ENCODE measurements around the gene PDPN.

PDPN gene

DNA sequence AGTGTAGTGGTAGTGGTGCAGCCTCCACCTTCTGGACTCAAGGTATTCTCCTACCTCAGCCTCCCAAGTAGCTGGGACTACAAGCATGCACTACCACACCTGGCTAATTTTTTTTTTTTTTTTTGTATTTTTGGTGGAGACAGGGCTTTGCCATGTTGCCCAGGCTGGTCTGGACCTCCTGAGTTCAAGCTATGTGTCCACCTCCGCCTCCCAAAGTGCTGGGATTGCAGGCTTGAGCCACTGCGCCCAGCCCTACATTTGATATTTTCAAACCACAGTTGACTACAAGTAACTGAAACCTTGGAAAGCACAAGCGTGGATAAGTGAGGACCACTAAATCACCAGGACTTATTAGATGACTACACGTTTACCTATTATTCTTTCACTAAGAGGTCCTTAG, 10.0 kb upstream of the PDPN start:
- no peaks in the 10 kb centered on the region for H3K9me3 ChIP-seq (ENCODE audit: control insufficient read depth in 2 of 2, low read length in 2 of 2)
- peaks cover 2 to 6% of the 10 kb centered on the region in 2 donors for H3K27me3 ChIP-seq (ENCODE audit: control insufficient read depth in 1 of 2, insufficient read depth in 2 of 2, low read length in 2 of 2)
- no peaks in the 10 kb centered on the region for H3K36me3 ChIP-seq (ENCODE audit: control insufficient read depth in 2 of 2, insufficient read depth in 2 of 2, low read length in 2 of 2)
- H3K4me1 ChIP-seq (ENCODE audit: control insufficient read depth, insufficient read depth, low read length): no peaks in the 10 kb centered on the region
- no peak overlapping the region for H3K27ac ChIP-seq (ENCODE audit: low read length)
- no peak overlapping the region for H3K9ac ChIP-seq (ENCODE audit: low read length in 2 of 2)
- H3K4me3 ChIP-seq (ENCODE audit: low read length in 2 of 2): no peak overlapping the region

DNA sequence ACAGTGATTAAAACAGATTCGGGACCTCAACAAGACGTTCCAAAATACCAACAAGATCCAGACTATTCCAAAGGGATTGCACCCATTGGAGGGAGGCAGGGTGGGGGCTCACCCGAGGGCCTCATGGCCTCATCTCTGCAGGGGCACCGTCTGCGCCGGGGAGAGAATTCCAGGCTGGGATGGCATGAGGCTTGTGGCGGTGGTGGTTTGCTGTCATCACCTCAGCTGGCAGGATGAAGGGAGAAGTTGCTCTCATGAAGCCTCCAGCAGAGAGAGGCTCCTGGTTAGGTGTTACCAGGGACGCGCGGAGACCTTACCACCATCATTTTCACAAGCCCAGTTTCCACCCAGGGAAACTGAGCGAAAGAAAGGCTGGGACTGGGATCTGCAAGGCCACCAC, 6.7 kb upstream of the PDPN start:
- H3K36me3 ChIP-seq (ENCODE audit: control insufficient read depth in 2 of 2, insufficient read depth in 2 of 2, low read length in 2 of 2): no peaks in the 10 kb centered on the region
- H3K9me3 ChIP-seq (ENCODE audit: control insufficient read depth in 2 of 2, low read length in 2 of 2): no peaks in the 10 kb centered on the region
- no peak overlapping the region for H3K9ac ChIP-seq (ENCODE audit: low read length in 2 of 2)
- H3K27ac ChIP-seq (ENCODE audit: low read length): no peak overlapping the region
- H3K4me3 ChIP-seq (ENCODE audit: low read length in 2 of 2): no peak overlapping the region
- H3K27me3 ChIP-seq (ENCODE audit: control insufficient read depth in 1 of 2, insufficient read depth in 2 of 2, low read length in 2 of 2): peaks cover 2 to 9% of the 10 kb centered on the region in 2 donors
- no peaks in the 10 kb centered on the region for H3K4me1 ChIP-seq (ENCODE audit: control insufficient read depth, insufficient read depth, low read length)

DNA sequence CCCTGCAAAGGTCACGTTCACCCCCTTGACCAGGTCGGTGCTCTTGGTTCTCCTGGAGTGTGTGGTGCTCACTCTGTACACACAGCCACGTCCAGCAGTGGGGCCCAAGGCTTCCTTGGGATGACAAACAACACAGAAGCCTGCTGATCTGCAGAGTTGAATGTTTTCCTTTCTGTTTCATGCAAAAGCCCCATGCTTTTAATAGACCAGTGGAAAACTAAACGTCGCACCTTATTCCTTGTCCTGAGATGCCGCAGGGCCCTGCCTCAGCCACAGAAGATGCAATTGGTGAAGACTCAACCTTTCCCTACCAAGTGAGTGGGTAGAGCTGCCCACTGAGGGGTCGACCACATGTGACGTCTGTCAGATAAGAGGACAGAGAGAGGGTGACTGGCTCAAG, 5.8 kb upstream of the PDPN start:
- no peaks in the 10 kb centered on the region for H3K36me3 ChIP-seq (ENCODE audit: control insufficient read depth in 2 of 2, insufficient read depth in 2 of 2, low read length in 2 of 2)
- H3K27ac ChIP-seq (ENCODE audit: low read length): no peak overlapping the region
- H3K4me1 ChIP-seq (ENCODE audit: control insufficient read depth, insufficient read depth, low read length): peaks cover under 1% of the 10 kb centered on the region
- no peaks in the 10 kb centered on the region for H3K9me3 ChIP-seq (ENCODE audit: control insufficient read depth in 2 of 2, low read length in 2 of 2)
- peaks cover 2 to 9% of the 10 kb centered on the region in 2 donors for H3K27me3 ChIP-seq (ENCODE audit: control insufficient read depth in 1 of 2, insufficient read depth in 2 of 2, low read length in 2 of 2)
- H3K4me3 ChIP-seq (ENCODE audit: low read length in 2 of 2): no peak overlapping the region
- no peak overlapping the region for H3K9ac ChIP-seq (ENCODE audit: low read length in 2 of 2)

DNA sequence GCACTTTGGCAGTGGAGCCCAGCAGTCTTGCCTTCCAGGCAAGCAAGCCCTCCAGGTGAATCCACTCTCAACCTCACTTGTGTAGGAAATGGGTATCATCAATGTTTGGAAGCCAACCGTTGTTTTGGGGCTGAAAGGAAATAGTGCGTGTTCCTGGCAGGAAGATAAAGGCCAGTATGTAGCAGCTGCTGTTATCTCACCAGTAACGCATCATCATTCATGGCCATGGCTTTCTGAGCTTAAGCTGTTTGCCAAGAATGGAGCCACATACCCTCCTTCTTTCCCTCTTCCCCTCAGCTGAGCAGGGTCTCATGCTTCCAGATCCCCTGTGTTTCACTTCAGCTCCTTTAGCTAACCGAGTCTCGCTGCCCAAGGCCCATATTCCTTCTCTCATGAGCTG, 2.2 kb upstream of the PDPN start:
- no peaks in the 10 kb centered on the region for H3K9me3 ChIP-seq (ENCODE audit: control insufficient read depth in 2 of 2, low read length in 2 of 2)
- peaks cover 14% of the 10 kb centered on the region for H3K4me1 ChIP-seq (ENCODE audit: control insufficient read depth, insufficient read depth, low read length)
- no peak overlapping the region for H3K4me3 ChIP-seq (ENCODE audit: low read length in 2 of 2)
- no peaks in the 10 kb centered on the region for H3K36me3 ChIP-seq (ENCODE audit: control insufficient read depth in 2 of 2, insufficient read depth in 2 of 2, low read length in 2 of 2)
- peaks cover under 1 to 6% of the 10 kb centered on the region in 2 donors for H3K27me3 ChIP-seq (ENCODE audit: control insufficient read depth in 1 of 2, insufficient read depth in 2 of 2, low read length in 2 of 2)
- H3K9ac ChIP-seq (ENCODE audit: low read length in 2 of 2): no peak overlapping the region
- H3K27ac ChIP-seq (ENCODE audit: low read length): no peak overlapping the region

DNA sequence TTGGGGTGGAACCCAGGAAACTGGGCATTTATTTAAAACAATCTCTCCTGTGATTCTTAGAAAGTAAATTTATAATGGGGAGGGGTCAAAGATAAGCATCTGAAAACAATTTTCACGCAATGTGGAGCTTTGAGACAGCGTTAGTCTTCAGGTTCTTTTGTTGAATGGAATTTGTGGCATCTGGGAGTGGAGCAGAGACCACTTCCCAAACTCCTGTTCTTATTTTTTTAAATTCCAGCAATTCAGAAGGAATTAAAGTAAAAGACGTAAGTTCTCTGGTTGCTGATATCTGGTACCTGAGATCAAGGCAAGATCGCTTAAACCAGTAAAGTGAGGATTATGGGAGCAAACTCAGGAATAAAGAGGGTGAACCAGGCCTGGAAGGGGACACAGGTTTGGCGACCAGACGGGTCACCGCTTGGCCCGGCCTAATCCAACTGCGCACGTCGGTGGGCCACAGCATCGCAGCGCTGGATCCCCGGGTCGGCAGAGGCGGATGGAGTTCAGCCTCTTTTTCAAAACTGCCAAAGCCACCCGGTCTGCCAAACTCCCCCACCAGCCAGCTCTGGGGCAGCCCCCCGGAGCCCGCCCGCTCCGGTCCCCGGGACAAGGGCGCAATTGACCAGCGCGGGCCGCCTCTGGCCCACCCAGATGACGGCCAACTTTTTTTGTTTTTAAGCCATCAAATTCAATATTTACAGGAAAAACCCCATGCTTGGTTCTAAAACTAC, 754 bp upstream of the PDPN start:
- no peaks in the 10 kb centered on the region for H3K9me3 ChIP-seq (ENCODE audit: control insufficient read depth in 2 of 2, low read length in 2 of 2)
- H3K4me3 ChIP-seq (ENCODE audit: low read length in 2 of 2): no peak overlapping the region
- peaks cover 16% of the 10 kb centered on the region for H3K4me1 ChIP-seq (ENCODE audit: control insufficient read depth, insufficient read depth, low read length)
- peaks cover 0 to 3% of the 10 kb centered on the region in 2 donors for H3K27me3 ChIP-seq (ENCODE audit: control insufficient read depth in 1 of 2, insufficient read depth in 2 of 2, low read length in 2 of 2)
- no peak overlapping the region for H3K27ac ChIP-seq (ENCODE audit: low read length)
- H3K9ac ChIP-seq (ENCODE audit: low read length in 2 of 2): no peak overlapping the region
- H3K36me3 ChIP-seq (ENCODE audit: control insufficient read depth in 2 of 2, insufficient read depth in 2 of 2, low read length in 2 of 2): no peaks in the 10 kb centered on the region

DNA sequence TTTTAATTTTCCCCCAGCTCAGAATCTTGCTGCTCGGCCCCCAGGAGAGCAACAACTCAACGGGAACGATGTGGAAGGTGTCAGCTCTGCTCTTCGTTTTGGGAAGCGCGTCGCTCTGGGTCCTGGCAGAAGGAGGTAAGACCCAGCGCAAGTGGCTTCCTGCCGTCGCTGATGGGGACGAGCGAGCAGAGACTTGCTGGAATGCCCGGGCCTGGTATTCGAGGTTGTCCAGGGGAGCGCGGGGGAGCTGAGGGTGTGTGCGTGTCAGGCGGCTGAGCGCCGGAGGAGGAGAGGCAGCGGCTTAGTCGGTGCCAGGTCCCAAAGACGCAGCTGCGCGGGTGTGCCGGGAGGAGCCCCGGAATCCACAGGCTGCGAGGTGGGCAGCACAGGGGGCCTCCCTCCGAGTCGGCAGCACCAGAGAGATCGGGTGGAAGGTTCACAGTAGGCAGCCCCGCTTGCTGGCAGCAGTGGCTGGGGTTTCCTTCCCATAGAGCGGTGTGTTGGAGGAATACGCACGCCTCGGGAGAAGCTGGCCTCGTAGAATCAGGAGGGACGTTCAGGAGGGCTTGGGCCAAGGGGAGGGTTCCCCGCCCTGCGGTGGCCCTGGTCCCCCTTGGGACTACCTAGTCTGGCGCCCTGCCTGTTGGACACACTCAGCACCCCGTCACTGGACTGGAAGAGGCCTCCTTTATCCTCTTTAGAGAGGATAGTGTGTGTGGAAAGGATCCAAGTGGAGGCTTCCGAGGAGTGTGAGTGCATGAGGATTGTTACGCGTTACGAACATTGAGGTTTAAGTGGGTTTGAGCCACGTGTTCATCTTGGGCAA, 547 bp downstream of the PDPN start:
- peak overlapping the region; percentile 75 to 91 for H3K9ac ChIP-seq (ENCODE audit: low read length in 2 of 2)
- no peaks in the 10 kb centered on the region for H3K36me3 ChIP-seq (ENCODE audit: control insufficient read depth in 2 of 2, insufficient read depth in 2 of 2, low read length in 2 of 2)
- peak overlapping the region; percentile 84 to 85 for H3K4me3 ChIP-seq (ENCODE audit: low read length in 2 of 2)
- H3K27me3 ChIP-seq (ENCODE audit: control insufficient read depth in 1 of 2, insufficient read depth in 2 of 2, low read length in 2 of 2): peaks cover 0 to 3% of the 10 kb centered on the region in 2 donors
- peak overlapping the region; percentile 64 for H3K27ac ChIP-seq (ENCODE audit: low read length)
- no peaks in the 10 kb centered on the region for H3K9me3 ChIP-seq (ENCODE audit: control insufficient read depth in 2 of 2, low read length in 2 of 2)
- peaks cover 16% of the 10 kb centered on the region for H3K4me1 ChIP-seq (ENCODE audit: control insufficient read depth, insufficient read depth, low read length)

DNA sequence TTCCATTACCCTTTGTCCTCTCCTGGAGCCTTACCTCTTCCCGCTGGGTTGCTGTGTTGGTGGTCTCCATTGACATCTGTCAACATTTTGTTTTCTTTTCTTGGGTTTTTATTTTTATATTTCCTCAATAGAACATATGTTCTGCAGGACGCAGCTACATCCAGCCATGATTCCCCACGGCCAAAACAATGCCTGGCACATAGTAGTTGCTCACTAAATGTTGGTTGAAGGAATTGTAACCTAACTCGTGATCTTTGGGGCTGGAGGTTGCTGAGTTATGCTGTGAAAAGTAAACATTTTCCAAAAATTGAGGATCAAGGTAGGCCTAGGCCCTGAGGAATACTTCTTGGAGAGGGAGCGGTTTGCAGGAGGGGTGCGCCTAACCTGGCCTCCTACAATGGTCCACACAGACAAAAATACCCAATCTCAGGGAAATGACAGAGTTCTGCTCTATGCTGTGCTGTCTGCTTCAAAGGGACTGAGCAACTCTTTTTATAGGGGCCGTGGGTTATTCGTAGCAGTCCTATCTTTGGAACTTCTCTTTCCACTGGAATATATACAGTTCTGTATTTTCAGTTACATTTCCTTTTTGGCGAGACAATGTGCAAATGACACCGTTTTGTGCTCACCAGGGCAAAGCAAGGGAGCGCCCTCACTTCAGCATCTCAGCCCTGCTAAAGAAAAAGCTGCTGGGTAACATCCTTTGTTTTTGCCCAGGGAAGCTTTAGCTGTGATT, 1.4 kb downstream of the PDPN start:
- Histone ChIP-seq H3K9ac (ENCODE audit: low read length in 2 of 2) (peak overlapping the region in 1 of 2 donors; percentile 91), H3K27me3 (ENCODE audit: control insufficient read depth in 1 of 2, insufficient read depth in 2 of 2, low read length in 2 of 2) (peaks cover 0 to 3% of the 10 kb centered on the region in 2 donors), H3K27ac (ENCODE audit: low read length) (no peak overlapping the region), H3K4me3 (ENCODE audit: low read length in 2 of 2) (peak overlapping the region; percentile 84 to 85), H3K9me3 (ENCODE audit: control insufficient read depth in 2 of 2, low read length in 2 of 2) (no peaks in the 10 kb centered on the region), H3K4me1 (ENCODE audit: control insufficient read depth, insufficient read depth, low read length) (peaks cover 16% of the 10 kb centered on the region), H3K36me3 (ENCODE audit: control insufficient read depth in 2 of 2, insufficient read depth in 2 of 2, low read length in 2 of 2) (no peaks in the 10 kb centered on the region)

DNA sequence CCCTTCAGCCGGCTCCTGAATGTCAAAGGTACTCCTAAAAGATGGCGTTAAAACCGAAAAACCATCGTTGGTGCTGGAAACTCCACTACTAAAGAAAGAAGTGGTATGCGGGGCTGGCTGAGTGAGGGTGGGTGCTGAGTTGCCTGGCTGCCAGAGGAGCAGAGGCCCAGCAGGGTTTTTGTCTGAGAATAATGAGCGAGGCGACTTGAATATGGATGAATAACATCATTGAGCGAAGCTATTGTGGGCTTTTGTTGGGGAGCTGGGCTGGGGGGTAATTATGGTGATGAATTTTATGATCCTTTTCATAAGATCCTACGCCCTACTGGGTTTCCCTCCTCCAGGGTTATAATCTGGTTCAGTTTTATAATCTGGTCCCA, 2.0 kb downstream of the PDPN start:
- H3K9ac ChIP-seq (ENCODE audit: low read length in 2 of 2): peak overlapping the region in 1 of 2 donors; percentile 31
- H3K4me3 ChIP-seq (ENCODE audit: low read length in 2 of 2): no peak overlapping the region
- H3K9me3 ChIP-seq (ENCODE audit: control insufficient read depth in 2 of 2, low read length in 2 of 2): no peaks in the 10 kb centered on the region
- H3K36me3 ChIP-seq (ENCODE audit: control insufficient read depth in 2 of 2, insufficient read depth in 2 of 2, low read length in 2 of 2): no peaks in the 10 kb centered on the region
- H3K27me3 ChIP-seq (ENCODE audit: control insufficient read depth in 1 of 2, insufficient read depth in 2 of 2, low read length in 2 of 2): peaks cover 0 to 3% of the 10 kb centered on the region in 2 donors
- peaks cover 16% of the 10 kb centered on the region for H3K4me1 ChIP-seq (ENCODE audit: control insufficient read depth, insufficient read depth, low read length)
- H3K27ac ChIP-seq (ENCODE audit: low read length): no peak overlapping the region

DNA sequence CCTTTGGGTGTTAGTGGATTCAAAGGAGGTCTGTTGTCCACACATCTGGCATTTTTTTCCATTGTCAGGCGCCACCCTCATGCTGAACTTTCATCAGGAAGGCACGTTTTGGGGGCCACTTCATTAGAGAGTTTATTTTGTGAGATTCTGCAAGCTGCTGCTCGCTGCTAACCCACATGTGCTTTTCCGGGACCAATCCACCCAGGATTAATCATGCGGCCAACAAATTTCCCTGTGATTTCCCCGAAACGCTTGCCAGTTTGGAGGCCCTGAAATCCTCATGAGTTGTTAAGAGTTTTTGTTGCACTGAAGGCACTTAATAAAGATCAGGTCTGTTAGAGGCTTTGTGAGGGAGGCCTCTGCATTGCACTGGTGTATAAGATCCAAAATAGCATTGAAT, 2.4 kb downstream of the PDPN start:
- H3K9me3 ChIP-seq (ENCODE audit: control insufficient read depth in 2 of 2, low read length in 2 of 2): no peaks in the 10 kb centered on the region
- H3K27ac ChIP-seq (ENCODE audit: low read length): peak overlapping the region; percentile 24
- peaks cover 0 to 2% of the 10 kb centered on the region in 2 donors for H3K27me3 ChIP-seq (ENCODE audit: control insufficient read depth in 1 of 2, insufficient read depth in 2 of 2, low read length in 2 of 2)
- no peak overlapping the region for H3K4me3 ChIP-seq (ENCODE audit: low read length in 2 of 2)
- H3K9ac ChIP-seq (ENCODE audit: low read length in 2 of 2): no peak overlapping the region
- no peaks in the 10 kb centered on the region for H3K36me3 ChIP-seq (ENCODE audit: control insufficient read depth in 2 of 2, insufficient read depth in 2 of 2, low read length in 2 of 2)
- peaks cover 16% of the 10 kb centered on the region for H3K4me1 ChIP-seq (ENCODE audit: control insufficient read depth, insufficient read depth, low read length)

DNA sequence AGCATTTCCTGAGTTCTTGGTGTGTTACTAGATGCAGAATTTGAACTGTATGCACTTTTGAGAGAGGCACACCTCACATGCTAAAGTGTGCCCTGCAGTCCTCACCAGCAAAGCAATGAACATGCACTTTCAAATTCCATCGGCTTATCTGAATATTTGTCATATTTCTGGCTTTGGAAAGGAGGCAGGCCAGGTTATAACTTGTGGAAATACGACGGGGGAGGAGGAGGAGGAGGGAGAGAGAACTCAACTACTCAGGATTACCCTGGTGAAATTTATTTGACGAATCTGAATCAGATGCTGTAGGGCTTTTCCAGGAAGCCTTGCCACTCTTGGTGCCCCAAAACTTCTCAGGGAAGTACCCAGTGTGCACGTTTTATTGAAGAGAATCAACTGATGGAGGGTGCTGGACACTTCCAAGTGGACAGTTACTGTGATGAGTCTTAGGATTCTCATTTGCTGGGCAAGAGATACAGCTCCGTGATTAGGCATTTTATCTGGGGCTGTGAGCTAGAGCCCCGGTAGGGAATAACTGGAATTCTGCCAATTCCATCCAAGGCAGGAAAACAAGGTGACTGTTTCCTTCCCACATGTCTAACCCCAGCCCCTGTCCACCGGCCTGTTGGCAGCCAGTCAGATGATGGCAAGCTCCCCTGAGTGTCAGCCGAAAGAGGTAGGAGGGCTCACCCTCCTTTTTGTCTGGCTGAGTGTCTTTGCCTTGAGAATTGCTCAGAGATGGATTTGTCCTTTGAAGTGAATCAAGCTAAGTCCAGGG, 3.8 kb downstream of the PDPN start:
- no peaks in the 10 kb centered on the region for H3K27me3 ChIP-seq (ENCODE audit: control insufficient read depth in 1 of 2, insufficient read depth in 2 of 2, low read length in 2 of 2)

More for the DNA sequence above, 3.8 kb downstream of the PDPN start:
- Histone ChIP-seq H3K36me3 (ENCODE audit: control insufficient read depth in 2 of 2, insufficient read depth in 2 of 2, low read length in 2 of 2) (peaks cover 0 to 2% of the 10 kb centered on the region in 2 donors), H3K9ac (ENCODE audit: low read length in 2 of 2) (no peak overlapping the region), H3K27ac (ENCODE audit: low read length) (no peak overlapping the region), H3K4me3 (ENCODE audit: low read length in 2 of 2) (no peak overlapping the region), H3K4me1 (ENCODE audit: control insufficient read depth, insufficient read depth, low read length) (peaks cover 16% of the 10 kb centered on the region), H3K9me3 (ENCODE audit: control insufficient read depth in 2 of 2, low read length in 2 of 2) (no peaks in the 10 kb centered on the region)

Measured in stomach smooth muscle (tissue), 2 donors.